IPS-NIHi7 (cell line): ENCODE results near the gene TCF7L2.
"Not testable (repeated sequence)": the region's sequence is repeated elsewhere in the genome, so short reads cannot be mapped to it uniquely, and the experiment has no call there.

Experiments
- DNase-seq: peaks from one replicate; pipeline ENCODE4 v3.0.0; 2012; ENCODE audit warnings: mixed read lengths; ENCODE audit errors: extremely low spot score

TCF7L2 gene

GRCh38 chr10:113094114-113094486, 144.1 kb downstream of the TCF7L2 start:
- no peak for DNase-seq

- DNase-seq: no peak
These were observed 145.5 kb downstream of the TCF7L2 start for GRCh38 chr10:113095419-113096127.

- DNase-seq: no peak
These were observed 146.3 kb downstream of the TCF7L2 start for GRCh38 chr10:113096128-113096996.

GRCh38 chr10:113097036-113097435, 147.0 kb downstream of the TCF7L2 start:
- DNase-seq: no peak

- DNase-seq: no peak
These were observed 149.6 kb downstream of the TCF7L2 start for GRCh38 chr10:113099431-113100183.

- no peak for DNase-seq
These were observed 150.2 kb downstream of the TCF7L2 start for GRCh38 chr10:113100281-113100680.

- DNase-seq: no peak
These were observed 153.2 kb downstream of the TCF7L2 start for GRCh38 chr10:113103131-113103840.

GRCh38 chr10:113104047-113104446, 154.0 kb downstream of the TCF7L2 start:
- DNase-seq: no peak

GRCh38 chr10:113108194-113108835, 158.3 kb downstream of the TCF7L2 start:
- peak; percentile 82 for DNase-seq

GRCh38 chr10:113108948-113109347, 158.9 kb downstream of the TCF7L2 start:
- no peak for DNase-seq

GRCh38 chr10:113109482-113109881, 159.4 kb downstream of the TCF7L2 start:
- not testable (repeated sequence) for DNase-seq

- DNase-seq: no peak
These were observed 161.2 kb downstream of the TCF7L2 start for GRCh38 chr10:113111260-113111659.

GRCh38 chr10:113111900-113112853, 162.1 kb downstream of the TCF7L2 start:
- DNase-seq: no peak

- no peak for DNase-seq
These were observed 163.2 kb downstream of the TCF7L2 start for GRCh38 chr10:113113241-113113640.

GRCh38 chr10:113113918-113114317, 163.9 kb downstream of the TCF7L2 start:
- DNase-seq: no peak

GRCh38 chr10:113115556-113115955, 165.5 kb downstream of the TCF7L2 start:
- no peak for DNase-seq

GRCh38 chr10:113118882-113119281, 168.8 kb downstream of the TCF7L2 start:
- DNase-seq: no peak

- no peak for DNase-seq
These were observed 169.8 kb downstream of the TCF7L2 start for GRCh38 chr10:113119801-113120200.

GRCh38 chr10:113121153-113121552, 171.1 kb downstream of the TCF7L2 start:
- no peak for DNase-seq

GRCh38 chr10:113122947-113123346, 172.9 kb downstream of the TCF7L2 start:
- no peak for DNase-seq
